Choroid plexus epithelial cell (primary cell): ENCODE results near the gene TPM2.
A peak's percentile ranks its signal among the peaks of the same experiment; 100 is the strongest.

Experiments
- DNase-seq: peaks from one replicate; pipeline ENCODE4 v3.0.0-alpha.2; 2010; ENCODE audit warnings: low read depth
- H3K4me3 ChIP-seq: 2 replicates; pipeline ENCODE4 v1.5.1; 2011; ENCODE audit warnings: low read depth, mild to moderate bottlenecking, control low read depth, low read length, moderate library complexity
- TF ChIP-seq, protein P1 (sequence below): conservative IDR thresholded peaks from 2 replicates; pipeline ENCODE4 v1.5.1; 2011; ENCODE audit warnings: low read depth, mild to moderate bottlenecking, control low read depth, inconsistent platforms, low read length, moderate library complexity

Gene TPM2

DNA sequence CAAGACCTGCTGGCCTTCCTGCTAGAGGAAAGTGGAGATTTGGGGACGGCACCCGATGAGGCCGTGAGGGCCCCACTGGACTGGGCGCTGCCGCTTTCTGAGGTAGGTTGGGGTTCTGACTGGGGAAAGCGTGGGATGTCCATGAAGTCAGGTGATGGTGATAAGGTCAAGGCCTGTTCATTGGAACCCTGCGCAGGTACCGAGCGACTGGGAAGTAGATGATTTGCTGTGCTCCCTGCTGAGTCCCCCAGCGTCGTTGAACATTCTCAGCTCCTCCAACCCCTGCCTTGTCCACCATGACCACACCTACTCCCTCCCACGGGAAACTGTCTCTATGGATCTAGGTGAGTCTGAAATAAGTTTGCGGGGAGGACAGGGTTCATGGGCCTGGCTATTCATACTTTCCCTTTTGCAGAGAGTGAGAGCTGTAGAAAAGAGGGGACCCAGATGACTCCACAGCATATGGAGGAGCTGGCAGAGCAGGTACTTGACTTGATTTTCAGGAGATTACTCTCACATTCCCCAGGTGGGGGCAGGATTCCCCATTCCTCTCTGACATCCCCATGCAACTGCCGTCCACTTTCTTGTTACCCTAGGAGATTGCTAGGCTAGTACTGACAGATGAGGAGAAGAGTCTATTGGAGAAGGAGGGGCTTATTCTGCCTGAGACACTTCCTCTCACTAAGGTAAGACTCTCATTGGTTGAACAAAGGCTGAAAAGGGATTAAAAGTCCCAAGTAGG is 43.2 kb upstream of the TPM2 start:
- peak overlapping the region; percentile 88 for H3K4me3 ChIP-seq
- peak; percentile 85 for DNase-seq
- TF ChIP-seq, protein P1, sequence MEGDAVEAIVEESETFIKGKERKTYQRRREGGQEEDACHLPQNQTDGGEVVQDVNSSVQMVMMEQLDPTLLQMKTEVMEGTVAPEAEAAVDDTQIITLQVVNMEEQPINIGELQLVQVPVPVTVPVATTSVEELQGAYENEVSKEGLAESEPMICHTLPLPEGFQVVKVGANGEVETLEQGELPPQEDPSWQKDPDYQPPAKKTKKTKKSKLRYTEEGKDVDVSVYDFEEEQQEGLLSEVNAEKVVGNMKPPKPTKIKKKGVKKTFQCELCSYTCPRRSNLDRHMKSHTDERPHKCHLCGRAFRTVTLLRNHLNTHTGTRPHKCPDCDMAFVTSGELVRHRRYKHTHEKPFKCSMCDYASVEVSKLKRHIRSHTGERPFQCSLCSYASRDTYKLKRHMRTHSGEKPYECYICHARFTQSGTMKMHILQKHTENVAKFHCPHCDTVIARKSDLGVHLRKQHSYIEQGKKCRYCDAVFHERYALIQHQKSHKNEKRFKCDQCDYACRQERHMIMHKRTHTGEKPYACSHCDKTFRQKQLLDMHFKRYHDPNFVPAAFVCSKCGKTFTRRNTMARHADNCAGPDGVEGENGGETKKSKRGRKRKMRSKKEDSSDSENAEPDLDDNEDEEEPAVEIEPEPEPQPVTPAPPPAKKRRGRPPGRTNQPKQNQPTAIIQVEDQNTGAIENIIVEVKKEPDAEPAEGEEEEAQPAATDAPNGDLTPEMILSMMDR, result no peak

GRCh38 chr9:35732185-35732799 is 42.6 kb upstream of the TPM2 start, which contains the start of the genes CREB3 and TLN1:
CREB3 (plus strand) TSS chr9:35732666; CDS start chr9:35732773, 107 bp downstream.
TLN1 (minus strand) TSS chr9:35732195; CDS start chr9:35725694, 6,501 bp downstream.
- peak; percentile 99 for DNase-seq
- TF ChIP-seq, protein P1, result no peak
- H3K4me3 ChIP-seq, result peak within 1 kb of the TSS; percentile 88

DNA sequence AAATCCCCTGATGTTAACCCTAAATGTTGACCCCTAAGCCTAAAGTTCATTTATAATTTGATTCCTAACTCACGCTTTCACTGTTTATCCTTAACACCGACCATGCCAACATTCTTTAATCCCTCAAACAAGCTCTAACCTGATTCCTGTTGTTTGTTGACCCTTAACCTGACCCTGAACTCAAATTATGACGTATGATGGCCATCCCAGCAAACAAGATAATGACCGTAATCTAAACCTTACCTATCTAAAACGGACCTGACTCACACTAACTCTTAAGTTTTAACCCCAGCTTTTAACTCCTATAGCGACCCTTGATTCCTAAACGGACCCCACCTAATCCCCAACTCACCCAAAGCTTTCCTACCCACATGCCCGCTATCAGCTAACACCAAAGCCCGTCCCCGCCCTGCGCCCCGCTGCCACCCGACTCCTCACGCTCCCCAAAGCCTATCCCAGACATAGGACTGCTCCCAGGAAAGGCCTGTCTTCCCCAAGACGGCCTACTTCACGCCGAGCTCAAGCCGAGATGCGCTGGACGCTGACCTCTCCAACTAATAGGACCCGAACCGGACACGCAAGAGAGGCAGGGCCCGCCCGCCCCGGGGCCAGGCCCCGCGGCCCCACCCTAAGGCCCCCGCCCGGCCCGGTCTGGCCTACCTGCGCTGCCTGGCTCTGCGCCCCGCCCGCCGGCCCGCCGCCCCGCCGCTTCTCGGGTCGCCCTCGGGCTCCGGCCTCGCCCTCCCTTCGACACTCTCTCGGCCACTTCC is 41.9 kb upstream of the TPM2 start:
- H3K4me3 ChIP-seq, result peak overlapping the region; percentile 88
- TF ChIP-seq, protein P1, result no peak
- DNase-seq, result peak; percentile 10

DNA sequence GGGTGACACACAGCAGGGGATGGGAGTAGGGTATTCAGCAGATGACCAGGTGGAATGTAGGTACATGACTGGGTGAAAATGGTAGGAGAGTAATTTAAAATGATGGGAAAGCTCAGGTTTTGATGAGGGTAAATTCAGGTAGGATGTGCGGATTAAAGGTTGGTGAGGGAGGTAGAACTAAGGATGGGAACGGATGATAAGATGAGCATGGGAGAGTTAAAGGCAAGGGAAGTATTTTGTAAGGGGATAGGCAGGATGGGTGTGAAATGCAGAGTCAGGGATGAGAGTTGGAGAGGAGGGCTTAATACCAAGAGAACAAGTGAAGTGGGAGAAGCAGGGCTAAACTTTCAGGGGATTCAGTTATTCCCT is 40.7 kb upstream of the TPM2 start:
- TF ChIP-seq, protein P1, result no peak
- peak overlapping the region; percentile 88 for H3K4me3 ChIP-seq
- DNase-seq, result no peak

- peak; percentile 79 for DNase-seq
- H3K4me3 ChIP-seq, result peak overlapping the region; percentile 88
- TF ChIP-seq, protein P1, result peak; percentile 74
Measured at GRCh38 chr9:35729700-35730485, 40.2 kb upstream of the TPM2 start.

GRCh38 chr9:35729101-35729500 is 39.4 kb upstream of the TPM2 start:
- H3K4me3 ChIP-seq, result peak overlapping the region; percentile 88
- TF ChIP-seq, protein P1, result no peak
- DNase-seq, result peak; percentile 29
